Neural crest cell (in vitro differentiated cells): ENCODE measurements around the gene CAB39. TPM values are rescaled to one million over a fixed set of nuclear protein-coding genes. Genes with fewer than 3 reads are reported as not detected.

Source experiments
- DNase-seq: peaks from one replicate; pipeline ENCODE4 v3.0.0; 2021; ENCODE audit warnings: low read depth, mixed read lengths, low spot score
- H3K27ac Mint-ChIP-seq: one replicate; pipeline ENCODE4 v1.8.0; 2021; ENCODE audit warnings: mild to moderate bottlenecking, mixed read lengths; ENCODE audit not compliant: unreplicated experiment
- H3K27me3 Mint-ChIP-seq: 2 replicates; pipeline ENCODE4 v1.8.0; 2021; ENCODE audit warnings: low read depth, mild to moderate bottlenecking, mixed read lengths
- H3K36me3 Mint-ChIP-seq: 2 replicates; pipeline ENCODE4 v1.8.0; 2021; ENCODE audit warnings: low read depth, mild to moderate bottlenecking, mixed read lengths
- H3K4me1 Mint-ChIP-seq: 2 replicates; pipeline ENCODE4 v1.8.0; 2021; ENCODE audit warnings: mixed read lengths
- H3K4me3 Mint-ChIP-seq: one replicate; pipeline ENCODE4 v1.8.0; 2021; ENCODE audit warnings: mild to moderate bottlenecking, mixed read lengths
- H3K9me3 Mint-ChIP-seq: 2 replicates; pipeline ENCODE4 v1.8.0; 2021; ENCODE audit warnings: mixed read lengths
- CTCF ChIP-seq: fragments of 200-600 bp; sonication (generic); conservative IDR thresholded peaks from 2 replicates; pipeline ENCODE4 v1.5.0; 2021; ENCODE audit warnings: antibody characterized with exemption, mild to moderate bottlenecking
- total RNA-seq: library from RNA; stranded (reverse); gene quantifications from 2 replicates; pipeline ENCODE4 v1.2.1, GENCODE V29; 2021

Gene CAB39
- total RNA-seq, 1 donor from 2014 or later, result 40.6 TPM

GRCh38 chr2:230862292-230862691 is 149.7 kb downstream of the CAB39 start:
- Mint-ChIP-seq H3K4me3 (peak overlapping the region; percentile 91), H3K27me3 (peaks cover 20% of the 10 kb centered on the region), H3K4me1 (peaks cover 24% of the 10 kb centered on the region), H3K9me3 (peaks cover 4% of the 10 kb centered on the region), H3K36me3 (no peaks in the 10 kb centered on the region), H3K27ac (no peak overlapping the region)
- no peak for DNase-seq
- TF ChIP-seq CTCF, result no peak

GRCh38 chr2:230863031-230863430 is 150.4 kb downstream of the CAB39 start:
- no peak overlapping the region for H3K27ac Mint-ChIP-seq
- H3K36me3 Mint-ChIP-seq, result no peaks in the 10 kb centered on the region
- DNase-seq, result no peak
- H3K4me1 Mint-ChIP-seq, result peaks cover 24% of the 10 kb centered on the region
- peaks cover 20% of the 10 kb centered on the region for H3K27me3 Mint-ChIP-seq
- H3K9me3 Mint-ChIP-seq, result peaks cover 4% of the 10 kb centered on the region
- peak overlapping the region; percentile 91 for H3K4me3 Mint-ChIP-seq
- TF ChIP-seq CTCF, result no peak

- peak overlapping the region; percentile 91 for H3K4me3 Mint-ChIP-seq
- H3K27me3 Mint-ChIP-seq, result peaks cover 20% of the 10 kb centered on the region
- TF ChIP-seq CTCF, result no peak
- H3K4me1 Mint-ChIP-seq, result peaks cover 28% of the 10 kb centered on the region
- H3K27ac Mint-ChIP-seq, result no peak overlapping the region
- peaks cover 4% of the 10 kb centered on the region for H3K9me3 Mint-ChIP-seq
- DNase-seq, result no peak
- no peaks in the 10 kb centered on the region for H3K36me3 Mint-ChIP-seq
Observed at GRCh38 chr2:230863442-230864121, 150.9 kb downstream of the CAB39 start.

GRCh38 chr2:230864122-230864604 is 151.5 kb downstream of the CAB39 start:
- Mint-ChIP-seq H3K4me3 (peak overlapping the region; percentile 91), H3K4me1 (peaks cover 34% of the 10 kb centered on the region), H3K9me3 (no peaks in the 10 kb centered on the region), H3K27ac (peak overlapping the region; percentile 87), H3K27me3 (peaks cover 20% of the 10 kb centered on the region), H3K36me3 (no peaks in the 10 kb centered on the region)
- no peak for TF ChIP-seq CTCF
- DNase-seq, result no peak

GRCh38 chr2:230864605-230865306 is 152.1 kb downstream of the CAB39 start, which contains the start of gene ITM2C:
ITM2C (plus strand) TSS chr2:230864942; CDS start chr2:230865026, 84 bp downstream.
- TF ChIP-seq CTCF, result peak; percentile 58
- Mint-ChIP-seq H3K9me3 (no peaks in the 10 kb centered on the region), H3K27me3 (peaks cover 20% of the 10 kb centered on the region), H3K27ac (peak within 1 kb of the TSS; percentile 87), H3K4me3 (peak within 1 kb of the TSS; percentile 91), H3K4me1 (peaks cover 40% of the 10 kb centered on the region), H3K36me3 (no peaks in the 10 kb centered on the region)
- peak; percentile 64 for DNase-seq
